Stimulated activated CD8-positive, alpha-beta memory T cell treated with anti-CD3 and anti-CD28 coated beads, Interleukin-12 subunit alpha, Interleukin-12 subunit beta, amount 100 ng/mL, for 24 hours (primary cell): ENCODE results near the gene GATA2.

ENCODE experiments used
- DNase-seq: peaks from one replicate; pipeline ENCODE4 v3.0.0-alpha.2; 2020; ENCODE audit errors: extremely low read depth

GATA2 gene

GRCh38 chr3:128455786-128456748 is 36.9 kb downstream of the GATA2 start:
- no peak for DNase-seq

- no peak for DNase-seq
Observed at GRCh38 chr3:128455116-128455515, 37.9 kb downstream of the GATA2 start.

DNA sequence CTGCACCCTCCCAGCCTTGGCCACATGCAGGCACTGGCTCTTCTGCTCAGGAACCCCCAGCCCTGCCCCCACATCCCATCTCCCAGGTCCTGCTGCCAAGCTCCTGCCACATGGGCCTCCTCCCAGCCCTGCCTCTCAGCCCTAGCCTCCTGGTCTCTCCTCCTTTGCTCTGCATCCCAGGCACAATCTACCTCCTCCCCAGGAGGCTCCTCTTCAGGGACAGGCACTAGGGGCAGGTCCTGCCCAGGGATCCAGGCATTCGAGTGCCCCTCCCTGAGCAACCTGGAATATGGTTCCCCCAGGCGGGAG is 38.7 kb downstream of the GATA2 start:
- no peak for DNase-seq

DNA sequence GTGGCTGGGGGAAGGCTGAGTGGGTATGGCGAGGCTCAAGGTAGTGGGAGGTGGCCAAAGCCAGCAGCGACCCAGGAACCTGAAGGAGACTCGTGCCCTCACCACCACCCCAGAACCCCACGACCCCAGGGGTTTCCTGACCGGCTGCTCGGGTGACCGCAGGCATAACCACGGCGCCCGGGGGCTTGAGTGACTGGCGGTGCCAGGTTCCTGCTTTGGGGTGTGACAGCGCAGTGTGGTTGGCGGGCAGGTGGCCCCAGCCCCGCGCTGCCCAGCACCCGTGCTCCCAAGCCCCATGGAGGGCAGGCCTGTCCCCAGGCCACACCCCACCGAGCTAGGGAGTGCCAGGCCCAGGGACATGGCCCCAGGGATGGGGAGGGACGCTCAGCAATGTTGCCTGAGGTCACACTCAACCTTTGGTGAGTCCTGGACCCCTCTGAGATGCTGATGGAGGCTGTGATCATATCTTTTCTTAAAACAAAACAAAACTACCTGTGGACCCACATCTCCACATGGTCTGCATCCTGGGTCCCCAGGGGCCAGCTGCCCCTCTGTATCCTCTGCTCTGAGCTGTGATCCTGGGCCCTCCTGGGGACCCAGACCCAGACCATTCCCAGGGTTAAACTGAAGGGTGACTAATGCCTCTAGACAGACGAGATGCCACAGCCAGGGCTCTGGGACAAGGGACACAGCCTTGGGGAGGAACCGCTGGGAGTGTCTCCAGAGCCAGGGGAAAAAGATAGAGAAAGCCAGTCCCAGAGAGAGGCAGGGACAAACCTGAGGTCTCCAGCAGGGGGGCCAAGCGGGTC is 39.3 kb downstream of the GATA2 start:
- DNase-seq, result no peak

GRCh38 chr3:128452678-128453275 is 40.2 kb downstream of the GATA2 start:
- no peak for DNase-seq

DNA sequence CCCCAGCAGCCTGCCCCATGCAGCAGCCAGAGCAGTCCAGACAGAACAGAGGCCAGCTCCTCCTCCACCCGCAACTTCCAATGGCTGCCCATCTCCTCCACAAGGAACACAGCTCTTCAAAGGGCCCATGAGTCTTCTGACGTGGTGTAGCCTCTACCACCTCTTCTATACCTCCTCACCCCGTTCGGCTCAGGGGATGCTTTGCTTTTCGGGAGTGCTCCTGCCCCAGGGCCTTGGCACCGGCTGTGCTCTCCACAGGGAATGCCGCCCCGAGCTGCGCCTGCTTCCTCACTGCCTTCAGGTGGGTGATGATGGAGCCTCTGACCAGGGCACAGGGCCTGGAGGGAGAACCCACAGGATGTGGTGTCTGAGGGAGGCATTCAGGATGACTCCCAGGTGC is 40.9 kb downstream of the GATA2 start:
- no peak for DNase-seq

GRCh38 chr3:128449111-128449638 is 43.8 kb downstream of the GATA2 start:
- DNase-seq, result no peak

- no peak for DNase-seq
Observed at GRCh38 chr3:128448491-128448890, 44.5 kb downstream of the GATA2 start.

- DNase-seq, result peak; percentile 19
Observed at GRCh38 chr3:128447561-128448013, 45.4 kb downstream of the GATA2 start.

DNA sequence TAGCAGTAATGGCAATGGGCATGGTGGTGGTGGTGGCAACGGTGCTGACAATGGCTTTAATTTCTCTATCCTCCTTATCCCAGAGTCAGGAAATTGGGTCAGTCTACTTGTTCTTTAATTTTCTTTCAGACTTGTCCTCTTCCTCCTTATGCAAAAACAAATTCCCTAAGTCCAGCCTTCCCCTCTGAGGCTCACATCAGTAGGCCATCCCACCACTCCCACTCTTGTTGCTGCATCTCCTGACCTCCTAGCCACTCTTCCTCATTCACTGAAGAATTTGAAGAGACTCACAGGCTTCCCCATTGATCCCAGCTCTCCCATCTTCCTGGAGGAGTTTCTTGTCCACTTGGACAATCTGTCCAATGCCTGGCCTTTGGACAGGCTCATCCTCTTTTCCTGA is 46.2 kb downstream of the GATA2 start:
- DNase-seq, result no peak

GRCh38 chr3:128445357-128445756 is 47.6 kb downstream of the GATA2 start:
- DNase-seq, result no peak

DNA sequence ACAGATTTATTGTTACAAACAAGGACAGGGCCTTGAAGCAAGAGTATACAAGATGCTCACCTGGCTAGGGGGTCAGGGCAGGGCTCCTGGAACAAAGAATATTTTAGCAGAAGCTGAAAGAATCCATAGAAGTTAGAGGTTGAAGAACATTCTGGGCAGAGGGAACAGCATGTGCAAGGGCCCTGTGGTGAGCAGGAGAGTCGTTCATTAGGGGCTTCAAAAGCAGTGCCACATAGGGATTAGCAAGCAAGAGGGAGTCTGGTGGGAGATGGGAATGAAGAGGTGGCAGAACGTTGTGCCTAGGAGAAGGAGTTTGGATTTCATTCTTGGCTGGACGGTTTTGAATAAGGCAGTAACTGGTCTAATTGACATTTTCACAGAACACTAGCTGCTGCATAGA is 49.2 kb downstream of the GATA2 start:
- no peak for DNase-seq

DNA sequence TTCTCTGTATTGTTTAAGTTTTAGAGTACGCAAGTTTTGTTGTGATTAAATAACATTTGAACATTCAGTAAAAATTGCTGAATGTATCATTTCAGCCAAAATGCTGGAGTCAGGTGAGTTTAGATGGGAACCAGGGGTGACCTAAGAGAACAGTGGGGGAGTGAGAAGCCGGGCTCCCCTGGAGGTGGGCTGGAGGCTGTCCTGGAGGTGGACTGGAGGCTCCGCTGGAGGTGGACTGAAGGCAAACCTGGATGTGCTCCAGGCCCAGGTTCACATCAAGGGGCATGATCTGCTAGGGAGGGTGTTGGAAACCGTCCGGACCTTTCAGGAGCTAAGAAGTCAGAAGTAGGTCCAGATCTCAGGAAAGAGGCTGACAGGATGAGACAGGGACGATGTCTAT is 50.1 kb downstream of the GATA2 start:
- no peak for DNase-seq

GRCh38 chr3:128442070-128442469 is 50.9 kb downstream of the GATA2 start:
- no peak for DNase-seq

DNA sequence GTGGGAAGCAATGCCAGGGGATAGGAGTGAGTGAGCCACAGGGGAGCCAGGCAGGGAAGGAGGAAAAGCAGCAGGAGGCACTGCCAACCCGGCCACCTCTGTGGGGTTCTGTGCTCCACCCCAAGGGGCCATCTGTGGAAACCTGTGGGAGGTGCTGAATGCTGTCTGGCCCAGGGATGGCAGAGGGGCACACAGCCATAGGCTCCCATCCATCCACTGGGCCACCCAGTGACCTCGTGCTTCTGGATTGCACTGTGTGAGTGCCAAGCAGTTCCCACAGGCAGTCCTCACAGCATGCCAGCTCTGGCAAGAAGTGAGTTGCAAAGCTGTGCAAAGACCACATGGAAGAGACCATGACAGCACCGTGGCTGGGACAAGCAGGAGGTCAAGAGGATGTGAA is 53.8 kb downstream of the GATA2 start:
- DNase-seq, result no peak

DNA sequence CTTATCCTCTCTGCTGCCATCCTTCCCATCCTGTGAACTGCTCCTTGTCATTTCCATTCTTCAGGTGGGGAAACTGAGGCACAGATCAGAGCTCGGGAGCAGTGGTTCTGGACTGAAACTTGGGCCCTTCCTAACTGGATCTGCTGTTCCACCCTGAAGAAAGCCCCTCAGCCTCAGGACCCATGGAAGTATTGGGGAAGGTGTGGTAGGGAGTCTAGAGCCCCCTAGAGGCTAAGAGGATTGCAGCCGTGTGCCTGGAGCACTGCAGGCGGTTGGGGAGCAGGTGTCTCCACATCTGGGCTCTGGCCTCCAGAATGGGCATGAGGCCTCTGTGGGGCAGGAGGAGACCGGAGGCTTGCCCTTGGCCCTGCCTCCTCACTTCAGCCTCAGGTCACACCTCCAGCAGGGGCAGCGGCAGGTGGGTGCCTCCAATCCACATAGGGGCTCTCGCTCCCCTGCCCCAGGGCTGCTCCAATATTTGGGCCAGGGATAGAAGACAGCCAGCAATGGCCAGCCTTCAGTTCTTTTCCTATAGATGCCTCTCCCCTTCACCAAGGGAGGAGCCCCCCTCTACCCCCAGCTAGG is 54.4 kb downstream of the GATA2 start:
- no peak for DNase-seq

GRCh38 chr3:128436214-128436613 is 56.8 kb downstream of the GATA2 start:
- DNase-seq, result no peak

DNA sequence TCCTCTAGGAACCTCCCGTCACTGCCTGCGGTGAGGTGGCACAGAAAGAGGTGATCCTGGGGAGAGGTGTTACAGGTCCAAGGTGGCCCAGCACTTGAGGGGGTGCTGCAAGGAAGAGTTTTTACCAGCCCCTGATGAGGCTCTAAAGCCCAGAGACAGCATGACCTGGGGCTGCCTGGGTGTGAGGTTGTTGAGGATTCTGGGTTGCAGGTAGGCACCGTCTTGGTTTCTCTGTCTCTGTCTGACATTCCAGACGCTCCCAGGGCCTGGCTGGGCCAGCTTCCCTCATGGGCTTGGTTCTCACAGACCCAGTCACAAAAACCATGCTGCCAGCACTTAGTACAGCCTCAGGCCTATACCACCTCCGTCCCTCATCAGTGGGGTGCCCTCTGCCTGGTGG is 57.4 kb downstream of the GATA2 start:
- no peak for DNase-seq

GRCh38 chr3:128435058-128435457 is 57.9 kb downstream of the GATA2 start:
- no peak for DNase-seq

DNA sequence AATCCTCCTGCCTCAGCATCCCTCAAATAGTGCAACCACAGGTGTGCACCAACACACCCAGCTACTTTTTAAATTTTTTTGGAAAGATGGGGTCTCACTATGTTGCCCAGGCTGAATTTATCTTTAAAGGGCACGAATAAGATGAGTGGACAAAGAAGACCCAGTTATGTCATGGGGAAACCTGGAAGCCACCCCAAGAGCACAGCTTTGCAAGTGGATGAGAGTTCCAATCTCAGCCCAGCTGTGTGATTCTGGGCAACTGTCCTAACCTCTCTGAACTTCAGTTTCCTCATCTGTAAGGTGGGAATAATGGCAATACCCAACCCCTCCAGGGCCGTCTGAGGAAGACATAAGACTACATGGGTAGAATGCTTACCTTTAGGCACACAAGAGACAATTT is 58.5 kb downstream of the GATA2 start:
- DNase-seq, result no peak

- DNase-seq, result no peak
Observed at GRCh38 chr3:128433837-128434165, 59.2 kb downstream of the GATA2 start.
